SIG-M5 treated with dmso at 0.1 percent for 504 hours (cell line): ENCODE data around the gene FBLN2.

Experiments used
- DNase-seq: peaks from one replicate; lab custom pipeline; 2025; ENCODE audit not compliant: unreplicated experiment; lab: John Stamatoyannopoulos, UW

FBLN2 gene

DNA sequence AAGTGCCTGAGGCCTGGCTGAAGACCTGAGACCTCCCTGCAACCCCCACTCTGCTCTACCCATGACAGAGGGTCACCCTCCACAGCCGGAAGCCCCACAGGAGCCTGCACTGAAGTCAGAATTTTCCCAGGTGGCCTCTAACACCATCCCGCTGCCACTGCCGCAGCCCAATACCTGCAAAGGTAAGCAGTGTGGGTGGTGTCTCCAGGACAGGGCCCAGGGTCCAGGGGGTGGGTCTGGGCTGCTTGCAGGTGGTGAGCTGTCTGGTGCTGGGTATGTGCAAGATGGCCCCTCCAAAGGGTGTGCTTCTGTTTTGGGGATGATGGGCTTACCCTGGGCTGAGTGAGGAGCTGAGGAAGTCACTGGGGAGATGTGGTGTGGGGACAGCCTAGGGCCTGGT is 69.9 kb downstream of the FBLN2 start:
- DNase-seq = no peak

DNA sequence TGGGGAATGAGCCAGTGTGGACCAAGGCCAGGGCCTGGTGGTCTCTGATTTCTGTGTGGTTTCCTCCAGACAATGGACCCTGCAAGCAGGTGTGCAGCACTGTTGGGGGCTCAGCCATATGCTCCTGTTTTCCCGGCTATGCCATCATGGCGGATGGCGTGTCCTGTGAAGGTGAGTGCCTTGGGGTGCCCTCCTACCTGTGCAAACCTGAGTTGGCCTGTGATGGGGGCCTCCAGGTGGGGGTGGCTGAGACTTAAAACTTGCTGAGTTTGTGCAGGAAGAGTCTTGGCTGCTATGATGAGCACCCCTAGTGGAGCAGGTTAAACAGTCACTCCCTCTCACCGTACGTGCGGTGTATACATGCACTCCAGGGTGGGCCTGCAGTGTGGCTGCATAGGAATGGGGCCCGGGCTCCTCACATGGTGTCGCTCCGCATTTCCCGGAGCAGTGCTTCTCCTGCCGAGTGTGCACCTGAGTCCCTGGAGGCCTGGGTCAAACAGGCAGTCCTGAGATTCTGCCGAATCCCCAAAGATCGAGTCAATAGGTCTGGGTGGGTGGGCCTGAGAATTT is 70.8 kb downstream of the FBLN2 start:
- DNase-seq = no peak

DNA sequence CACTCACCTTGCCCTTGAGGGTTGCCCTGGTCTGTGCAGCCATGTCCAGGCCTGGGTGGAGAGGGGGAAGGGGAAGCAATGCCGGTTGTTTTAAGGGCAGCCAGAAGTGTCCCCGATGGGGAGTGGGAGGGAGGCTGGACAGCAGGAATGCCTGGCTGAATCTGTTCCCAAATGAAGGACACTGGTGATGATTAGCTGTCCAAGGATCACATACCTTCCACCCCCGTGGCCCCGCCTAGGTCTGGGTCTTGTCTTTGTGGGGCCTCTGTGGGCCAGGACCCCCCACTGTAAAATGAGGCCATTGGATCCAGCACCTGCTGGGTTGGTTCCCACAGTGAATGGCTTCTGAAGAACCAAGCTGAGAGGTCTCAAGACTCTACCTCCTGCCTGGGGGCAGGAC is 71.4 kb downstream of the FBLN2 start:
- no peak for DNase-seq

DNA sequence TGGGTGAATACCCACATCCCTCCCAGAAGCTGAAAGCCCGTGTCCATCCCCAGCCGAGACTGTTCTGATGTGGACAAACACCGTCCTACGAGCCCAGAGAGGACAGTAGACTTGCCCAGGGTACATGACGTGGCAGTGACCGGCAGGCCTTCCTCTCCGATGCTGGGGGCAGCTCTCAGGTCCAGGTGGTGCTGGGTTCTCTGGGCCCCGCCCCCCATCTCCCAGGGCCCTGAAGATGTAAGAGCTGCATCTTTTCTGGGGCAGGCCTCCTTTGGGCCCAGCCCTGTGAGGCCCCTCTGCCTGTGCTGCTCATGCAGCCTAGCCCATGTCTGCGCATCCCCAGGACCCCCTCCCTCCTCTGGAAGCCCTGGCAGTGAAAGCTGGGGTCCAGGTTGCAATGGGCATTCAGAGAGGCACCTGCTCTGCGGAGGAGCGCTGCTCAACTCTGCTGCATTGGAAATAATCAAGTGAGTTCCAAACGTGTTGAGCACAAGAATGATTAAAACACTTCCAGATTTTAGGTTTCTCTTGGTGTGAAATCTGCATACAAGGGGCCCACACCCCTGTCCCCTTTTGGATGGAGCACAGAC is 71.9 kb downstream of the FBLN2 start:
- no peak for DNase-seq

DNA sequence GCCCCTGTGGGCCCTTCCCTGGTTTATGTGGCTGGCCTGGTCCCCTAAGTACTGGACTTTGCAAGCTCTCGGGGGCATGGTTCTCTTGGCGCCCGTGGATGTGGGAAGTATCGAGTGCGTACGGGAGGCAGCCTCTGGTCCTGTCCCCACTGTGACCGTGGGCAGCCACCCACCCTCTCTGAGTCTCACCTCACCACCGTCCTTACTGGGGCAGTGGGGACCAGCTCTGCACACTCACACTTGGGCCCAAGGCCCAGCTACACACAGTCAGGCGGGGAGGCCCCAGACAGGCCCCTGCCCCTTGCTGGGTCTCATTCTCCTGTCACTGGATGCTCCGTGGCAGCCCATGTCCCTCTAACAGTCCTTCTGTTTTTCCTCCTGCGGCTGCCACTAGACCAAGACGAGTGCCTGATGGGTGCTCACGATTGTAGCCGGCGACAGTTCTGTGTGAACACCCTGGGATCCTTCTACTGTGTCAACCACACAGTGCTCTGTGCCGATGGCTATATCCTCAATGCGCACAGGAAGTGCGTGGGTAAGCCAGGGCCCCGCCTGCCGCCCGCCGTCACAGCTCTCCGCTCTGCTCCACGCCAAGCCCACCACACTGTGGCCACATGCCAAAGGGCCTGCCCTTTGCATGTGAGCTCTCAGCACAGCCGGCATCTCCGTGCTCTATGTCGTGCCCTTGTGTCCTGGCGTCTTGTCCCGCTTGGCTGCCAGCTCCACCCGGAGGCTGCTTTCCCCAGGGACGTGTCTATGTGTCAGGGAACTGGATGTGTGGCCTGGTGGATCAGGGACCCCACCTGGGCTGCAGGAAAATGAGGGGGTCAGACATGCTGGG is 72.7 kb downstream of the FBLN2 start:
- no peak for DNase-seq

DNA sequence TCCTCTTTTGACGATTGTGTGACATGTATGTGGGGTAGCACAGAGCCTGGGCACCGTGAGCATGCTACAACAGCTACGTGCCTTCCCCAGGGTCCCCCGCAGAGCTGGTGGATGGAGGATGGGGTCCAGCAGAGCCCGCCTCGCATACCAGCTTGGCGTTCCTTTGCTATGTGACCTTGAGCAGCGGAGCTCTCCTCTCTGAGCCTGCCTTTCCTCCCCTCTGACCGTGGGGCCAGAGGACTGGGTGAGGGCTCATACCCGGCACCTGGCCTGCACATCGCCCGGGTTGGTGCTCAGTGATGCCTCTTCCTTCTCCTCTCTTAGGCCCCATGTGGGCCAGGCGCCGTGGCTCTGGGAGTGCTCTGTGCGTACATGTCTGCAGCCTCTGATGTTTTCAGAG is 73.4 kb downstream of the FBLN2 start:
- no peak for DNase-seq

DNA sequence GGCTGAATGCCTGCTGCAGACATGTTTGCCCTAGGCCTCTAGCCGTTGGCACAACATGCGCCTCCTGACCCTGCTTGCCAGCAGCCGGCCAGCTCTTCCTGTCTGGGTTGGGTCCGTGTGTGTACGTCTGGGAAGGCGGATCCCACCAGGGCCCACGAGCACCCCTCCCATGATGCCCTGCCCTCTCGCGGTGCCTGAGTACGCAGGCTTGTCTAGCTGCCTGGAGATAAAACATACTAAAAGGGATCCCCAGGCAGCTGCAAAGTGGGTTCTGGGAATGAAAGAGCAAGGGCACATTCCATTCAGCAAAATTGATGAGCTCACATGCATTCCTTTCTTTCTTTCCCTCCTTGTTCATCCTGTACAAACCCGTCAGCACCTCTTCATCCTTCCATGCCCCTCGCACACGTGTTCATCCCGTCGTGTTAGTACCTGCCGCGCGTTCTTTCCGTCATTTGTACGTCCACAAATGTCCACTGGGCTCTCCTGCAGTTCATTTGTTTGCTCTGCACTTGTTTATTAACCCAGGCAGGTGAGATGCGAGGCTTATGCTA is 74.3 kb downstream of the FBLN2 start:
- DNase-seq = no peak

DNA sequence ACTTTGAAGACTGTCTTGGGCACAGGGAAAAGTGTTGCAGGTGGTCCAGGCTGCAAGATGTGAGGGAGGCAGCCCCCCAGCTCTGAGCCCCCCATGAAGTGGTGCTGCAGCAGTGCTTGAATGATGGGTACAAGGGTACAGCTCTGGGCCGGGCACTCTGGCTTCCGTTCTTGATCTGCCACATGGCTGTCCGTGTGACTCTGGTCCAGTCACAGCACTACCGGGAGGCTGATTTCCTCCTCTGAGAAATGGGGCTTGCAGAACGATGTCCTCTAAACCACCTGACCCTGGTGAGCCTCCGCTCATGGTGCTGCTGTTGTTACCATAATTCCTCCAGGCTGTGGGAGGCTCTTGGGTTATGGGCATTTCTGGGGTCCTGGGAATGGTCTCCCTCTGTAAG is 75.1 kb downstream of the FBLN2 start:
- DNase-seq = no peak

DNA sequence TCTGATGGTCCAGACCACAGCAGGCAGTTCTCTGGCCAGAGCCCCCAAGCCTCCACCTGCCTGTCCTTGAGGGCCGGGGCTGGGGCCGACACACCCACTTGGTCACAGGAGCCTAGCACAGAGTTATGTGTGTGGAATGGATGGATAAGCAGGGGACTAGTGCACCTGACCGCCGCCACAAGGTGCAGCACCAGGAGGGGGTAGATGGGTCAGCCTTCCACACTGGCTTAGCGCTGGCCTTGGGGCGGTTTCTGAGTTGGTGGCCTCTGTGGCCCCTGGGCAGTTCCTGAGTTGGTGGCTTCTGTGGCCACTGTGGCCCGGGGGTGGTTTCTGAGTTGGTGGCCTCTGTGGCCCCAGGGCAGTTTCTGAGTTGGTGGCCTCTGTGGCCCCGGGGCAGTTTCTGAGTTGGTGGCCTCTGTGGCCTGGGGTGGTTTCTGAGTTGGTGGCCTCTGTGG is 75.8 kb downstream of the FBLN2 start:
- no peak for DNase-seq

DNA sequence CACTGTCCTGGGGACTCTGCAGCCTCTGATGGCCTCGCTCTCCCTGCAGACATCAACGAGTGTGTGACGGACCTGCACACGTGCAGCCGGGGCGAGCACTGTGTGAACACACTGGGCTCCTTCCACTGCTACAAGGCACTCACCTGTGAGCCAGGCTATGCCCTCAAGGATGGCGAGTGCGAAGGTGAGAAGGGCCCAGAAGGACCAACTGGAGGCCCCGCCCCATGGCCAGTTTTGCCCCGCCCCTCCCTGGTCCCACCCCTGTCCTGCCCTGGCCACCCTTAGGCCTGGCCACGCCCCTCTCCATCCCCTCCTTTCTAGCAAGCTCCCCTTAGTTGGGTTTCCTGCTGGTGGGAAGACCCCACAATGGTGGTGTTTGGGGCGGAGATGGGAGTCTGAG is 77.5 kb downstream of the FBLN2 start:
- DNase-seq = no peak

DNA sequence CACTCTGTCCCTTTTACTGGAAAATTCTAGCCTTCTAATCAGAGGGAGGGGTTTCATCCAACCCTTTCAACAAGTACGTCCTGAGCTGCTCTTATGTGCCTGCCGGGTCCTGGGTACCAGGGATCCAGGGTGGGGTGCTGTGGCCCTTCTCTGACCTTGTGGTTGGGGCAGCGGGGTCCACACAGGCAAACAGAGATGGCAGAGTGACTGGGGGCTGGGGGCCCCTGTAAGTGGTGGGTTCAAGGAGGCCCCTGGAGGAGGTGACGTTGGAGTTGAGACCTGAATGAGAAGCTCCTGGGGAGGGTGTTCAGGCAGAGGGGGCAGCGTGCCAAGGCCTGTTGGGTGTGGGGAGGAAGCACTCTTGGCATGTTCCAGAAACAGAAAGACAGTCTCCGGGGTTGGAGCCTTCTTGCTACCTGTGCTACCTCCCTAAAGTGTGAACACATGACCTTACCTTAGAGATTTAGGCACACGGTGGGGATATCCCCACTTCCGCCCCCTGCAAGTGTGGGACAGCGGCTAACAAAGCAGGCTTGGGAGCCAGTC is 78.1 kb downstream of the FBLN2 start:
- no peak for DNase-seq

DNA sequence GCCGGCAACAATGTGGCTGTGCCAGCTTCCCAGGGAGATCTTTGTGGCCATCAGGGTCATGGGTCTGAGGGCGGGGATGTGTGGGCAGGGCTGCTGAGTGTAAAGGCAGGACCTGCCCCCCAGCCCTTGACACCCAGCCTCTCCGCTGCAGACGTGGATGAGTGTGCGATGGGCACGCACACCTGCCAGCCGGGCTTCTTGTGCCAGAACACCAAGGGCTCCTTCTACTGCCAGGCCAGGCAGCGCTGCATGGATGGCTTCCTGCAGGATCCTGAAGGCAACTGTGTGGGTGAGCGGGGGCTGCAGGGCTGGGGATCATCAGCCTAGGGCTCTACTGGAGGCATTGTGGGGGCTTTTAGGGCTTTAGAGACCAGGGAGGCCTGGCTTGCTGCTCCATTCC is 78.8 kb downstream of the FBLN2 start:
- no peak for DNase-seq

DNA sequence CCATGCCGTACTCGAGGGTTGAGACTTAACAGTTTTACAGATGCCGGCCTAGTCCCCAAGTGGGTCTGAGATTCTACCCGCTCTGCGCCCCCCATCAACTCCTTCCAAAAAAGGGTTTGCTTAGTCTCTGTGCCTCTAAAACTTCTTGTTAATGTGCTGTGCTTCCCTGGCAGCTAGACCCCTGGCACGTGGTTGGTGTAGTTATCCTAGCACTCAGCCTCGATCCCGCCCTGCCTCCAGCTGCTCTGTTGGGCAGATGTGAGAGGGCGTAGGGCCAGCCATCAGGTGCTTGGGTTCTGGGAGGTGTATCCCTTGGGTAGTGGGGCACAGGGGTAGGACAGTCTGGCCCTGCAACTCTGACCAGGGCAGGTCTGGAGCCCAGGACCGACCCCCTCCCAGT is 79.5 kb downstream of the FBLN2 start:
- no peak for DNase-seq

DNA sequence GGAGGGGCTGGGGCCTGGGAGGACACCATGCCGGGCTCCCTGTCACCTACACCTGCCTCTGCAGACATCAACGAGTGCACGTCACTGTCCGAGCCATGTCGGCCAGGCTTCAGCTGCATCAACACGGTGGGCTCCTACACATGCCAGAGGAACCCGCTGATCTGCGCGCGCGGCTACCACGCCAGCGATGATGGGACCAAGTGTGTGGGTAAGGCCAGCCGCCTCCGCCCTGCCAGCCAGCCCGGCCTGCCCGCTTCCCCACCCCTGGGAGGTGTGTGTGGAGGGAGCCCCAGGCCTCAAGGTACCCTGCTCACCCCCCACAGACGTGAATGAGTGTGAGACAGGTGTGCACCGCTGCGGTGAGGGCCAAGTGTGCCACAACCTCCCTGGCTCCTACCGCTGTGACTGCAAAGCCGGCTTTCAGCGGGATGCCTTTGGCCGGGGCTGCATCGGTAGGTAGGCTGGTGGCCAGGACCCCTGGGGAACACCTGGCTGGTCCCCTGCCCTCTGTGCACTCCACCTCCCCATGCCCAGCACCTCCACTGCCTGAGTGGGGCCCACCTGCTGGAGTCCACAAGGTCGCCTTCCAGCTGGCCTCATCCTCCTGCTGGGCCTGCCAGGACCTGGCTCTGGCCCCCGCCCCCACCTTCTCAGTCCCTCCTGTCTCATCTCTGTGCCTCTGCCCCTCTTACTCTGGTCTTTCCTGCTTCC is 80.1 kb downstream of the FBLN2 start:
- no peak for DNase-seq

DNA sequence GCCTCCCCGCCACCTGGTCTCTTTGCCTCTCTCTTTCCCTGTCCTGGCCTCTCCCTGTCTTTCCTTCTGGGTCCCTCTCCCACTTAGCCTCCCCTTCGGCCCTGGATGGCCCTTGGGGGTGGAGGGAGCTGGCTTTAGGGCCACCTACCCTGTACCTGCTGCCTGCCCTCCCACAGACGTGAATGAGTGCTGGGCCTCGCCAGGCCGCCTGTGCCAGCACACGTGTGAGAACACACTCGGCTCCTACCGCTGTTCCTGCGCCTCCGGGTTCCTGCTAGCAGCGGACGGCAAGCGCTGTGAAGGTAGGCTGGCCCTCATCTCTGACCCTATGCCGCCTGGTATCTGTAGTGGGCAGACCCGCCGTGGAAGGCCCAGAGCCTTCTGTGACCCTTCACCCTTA is 80.7 kb downstream of the FBLN2 start:
- DNase-seq = no peak

DNA sequence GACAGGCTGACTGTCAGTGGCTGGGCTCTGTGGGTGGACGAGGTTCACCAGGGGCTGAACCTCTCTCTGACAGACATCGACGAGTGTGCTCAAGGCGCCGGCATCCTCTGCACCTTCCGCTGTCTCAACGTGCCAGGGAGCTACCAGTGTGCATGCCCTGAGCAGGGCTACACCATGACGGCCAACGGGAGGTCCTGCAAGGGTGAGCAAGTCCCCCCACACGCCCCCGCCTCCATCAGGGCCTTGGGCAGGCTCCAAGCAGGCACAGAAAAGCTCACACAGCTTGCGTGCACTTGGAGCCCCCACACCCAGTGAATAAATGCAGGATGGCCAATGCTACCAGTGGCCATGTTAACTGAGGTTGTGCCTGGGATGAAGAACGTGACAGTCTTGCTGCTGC is 82.3 kb downstream of the FBLN2 start:
- no peak for DNase-seq

DNA sequence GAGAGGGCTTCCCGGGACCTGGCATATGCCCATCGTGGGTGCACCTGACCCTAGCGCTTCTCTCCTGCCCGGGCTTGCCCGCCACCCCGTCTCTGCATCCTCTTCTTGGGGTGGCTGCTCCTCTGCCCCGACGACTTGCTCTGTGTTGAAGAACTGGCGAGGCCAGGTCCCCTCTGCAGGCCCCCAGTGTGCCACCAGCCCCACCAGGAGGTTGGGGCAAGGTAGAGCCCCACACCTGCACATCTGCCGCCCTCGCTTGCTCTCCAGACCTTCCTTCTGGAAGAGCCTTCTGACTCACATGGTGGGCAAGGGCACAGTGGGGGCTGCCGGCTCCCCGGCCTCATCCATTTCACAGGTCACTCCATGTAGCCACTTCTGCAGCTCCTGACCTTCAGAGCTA is 84.3 kb downstream of the FBLN2 start:
- DNase-seq = no peak

DNA sequence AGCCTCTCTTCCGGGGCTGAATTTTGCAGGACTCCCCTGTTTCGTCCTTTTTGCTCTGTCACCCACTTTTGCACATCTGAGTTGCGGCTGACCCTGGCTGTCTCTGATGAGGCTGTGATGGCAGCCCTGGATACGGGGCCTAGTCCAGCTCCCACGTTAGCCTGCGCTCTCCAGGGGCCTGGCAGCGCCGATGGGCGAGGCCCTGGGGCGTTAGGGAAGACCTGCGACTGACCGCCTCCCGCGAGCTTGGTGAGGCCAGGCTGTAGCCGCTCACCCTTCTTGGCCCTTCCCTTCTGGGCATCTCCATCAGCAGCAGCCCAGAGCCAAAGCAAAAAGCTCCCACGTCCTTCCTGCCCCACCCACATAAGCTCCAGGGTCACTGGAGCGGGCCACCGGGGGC is 85.2 kb downstream of the FBLN2 start:
- DNase-seq = no peak

DNA sequence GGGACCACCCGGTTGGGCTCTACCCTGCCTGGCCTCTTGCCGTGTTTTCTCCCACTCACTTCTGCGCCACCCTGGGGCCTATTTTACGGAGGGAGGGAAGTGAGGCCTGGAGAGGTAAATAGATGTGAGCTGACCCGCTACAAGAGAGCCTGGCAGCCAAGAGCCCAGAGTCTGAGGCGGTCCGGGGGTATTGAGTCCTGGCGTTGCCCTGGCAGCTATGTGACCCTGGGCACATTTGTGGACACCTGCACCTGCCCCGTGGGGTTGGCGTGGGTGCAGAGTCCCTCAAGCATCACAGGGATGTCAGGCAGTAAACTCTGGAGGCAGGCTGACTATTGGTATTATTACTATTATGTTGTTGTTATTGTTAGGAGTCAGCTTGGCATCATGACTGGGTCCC is 85.7 kb downstream of the FBLN2 start:
- no peak for DNase-seq

DNA sequence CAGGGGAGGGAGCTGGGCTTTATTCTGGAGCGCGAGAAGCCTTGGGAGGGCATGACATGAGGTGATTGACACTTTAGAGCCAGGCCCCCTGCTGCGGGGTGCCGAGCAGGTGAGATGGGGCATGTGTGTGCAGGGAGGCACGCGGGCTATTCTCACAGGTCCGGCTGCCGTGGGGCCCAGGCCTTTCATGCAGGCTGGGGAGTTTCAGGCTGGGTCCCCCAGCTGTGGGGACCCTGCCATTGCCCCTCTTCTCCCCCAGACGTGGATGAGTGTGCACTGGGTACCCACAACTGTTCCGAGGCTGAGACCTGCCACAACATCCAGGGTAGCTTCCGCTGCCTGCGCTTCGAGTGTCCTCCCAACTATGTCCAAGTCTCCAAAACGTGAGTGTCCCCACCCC is 87.3 kb downstream of the FBLN2 start:
- DNase-seq = no peak

DNA sequence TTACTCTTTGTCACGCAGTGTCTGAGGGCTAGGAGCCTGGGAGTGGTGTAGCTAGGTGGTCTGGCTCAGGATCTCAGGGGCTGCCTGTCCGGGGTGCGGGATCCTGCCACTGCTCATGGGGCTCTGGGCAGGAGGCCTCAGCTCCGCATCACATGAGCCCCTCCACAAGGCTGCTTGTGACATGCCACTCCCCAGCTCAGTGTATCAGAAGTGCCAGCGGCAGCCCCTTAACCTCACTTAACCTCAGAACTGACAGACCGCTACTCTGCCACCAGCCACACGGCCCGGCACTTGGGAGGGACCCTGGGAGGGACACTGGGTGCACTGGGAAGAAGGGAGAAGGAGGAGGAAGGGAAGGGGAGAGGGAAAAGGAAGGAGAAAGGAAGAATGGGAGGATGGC is 87.9 kb downstream of the FBLN2 start:
- DNase-seq = no peak
